A549 (cell line): ENCODE data around the gene THOC7. TPM values are rescaled to one million over a fixed set of nuclear protein-coding genes. Genes with fewer than 3 reads are reported as not detected.

Experiments used
- ATAC-seq, 2 experiments: fragments of 200-7000 bp in 1 of 2; fragments of >200 bp in 1 of 2; cut with Nextera tagmentation in 1 of 2; cut with Tn5 transposase in 1 of 2; 3 replicates each; pipeline versions ENCODE4 v1.8.0 to v1.9.1; 2018 to 2020; ENCODE audit warnings: mild to moderate bottlenecking in 1 of 2, moderate library complexity in 1 of 2
- CTCF ChIA-PET: fragments of 300-600 bp; sonication (Branson Sonifier 250); formaldehyde crosslinking; extraction: SDS; loops from one replicate; lab custom pipeline; 2021; ENCODE audit warnings: antibody characterized with exemption, inconsistent platforms; lab: Yijun Ruan, JAX
- POLR2A ChIA-PET: fragments of 350-600 bp; formaldehyde crosslinking; extraction: SDS; loops from one replicate; lab custom pipeline; 2021; ENCODE audit warnings: antibody characterized with exemption, inconsistent platforms; lab: Yijun Ruan, JAX
- DNase-seq, 2 experiments: peaks; one replicate each; pipeline versions ENCODE4 v3.0.0 to v3.0.0-alpha.2; 2011 to 2016; ENCODE audit warnings: low read depth in 1 of 2, low spot score in 1 of 2
- FAIRE-seq: peaks from 2 replicates; lab custom pipeline; 2011; peaks lifted over from hg19 to GRCh38; lab: Jason Lieb, UNC
- H3K27ac ChIP-seq, 2 experiments: fragments of >200 bp; sonication (Bioruptor Twin); formaldehyde crosslinking; 3 replicates each; pipeline ENCODE4 v1.5.1; 2016 to 2017
- H3K4me1 ChIP-seq: fragments of >200 bp; sonication (Bioruptor Twin); formaldehyde crosslinking; 3 replicates; pipeline ENCODE4 v1.6.1; 2016
- H3K4me2 ChIP-seq: fragments of >200 bp; sonication (Bioruptor Twin); formaldehyde crosslinking; 3 replicates; pipeline ENCODE4 v1.6.1; 2016
- H3K4me3 ChIP-seq: fragments of >200 bp; sonication (Bioruptor Twin); formaldehyde crosslinking; 3 replicates; pipeline ENCODE4 v1.5.1; 2016
- H3K9me3 ChIP-seq: fragments of >200 bp; sonication (Bioruptor Twin); formaldehyde crosslinking; 3 replicates; pipeline ENCODE4 v1.6.1; 2016
- ATOH8 ChIP-seq: fragments of 250-450 bp; sonication (Bioruptor Pico); IDR thresholded peaks from 2 replicates; pipeline ENCODE4 v1.5.0; 2020; ENCODE audit warnings: low read depth, mild to moderate bottlenecking, moderate library complexity
- BHLHE40 ChIP-seq: IDR thresholded peaks from 2 replicates; pipeline ENCODE4 v1.6.1; 2012; ENCODE audit warnings: low read depth, low read length, inconsistent platforms
- CEBPB ChIP-seq, 2 experiments: fragments of >200 bp in 1 of 2; sonication (Bioruptor Twin) in 1 of 2; formaldehyde crosslinking in 1 of 2; IDR thresholded peaks; 2 replicates each; pipeline ENCODE4 v1.6.1; 2012 to 2016
- CTCF ChIP-seq: fragments of >200 bp; sonication (Bioruptor Twin); formaldehyde crosslinking; IDR thresholded peaks from 3 replicates; pipeline ENCODE4 v1.5.1; 2016
- EHMT2 ChIP-seq: fragments of 200-600 bp; sonication (generic); IDR thresholded peaks from 2 replicates; pipeline ENCODE4 v1.6.1; 2016; ENCODE audit warnings: antibody characterized with exemption, low read depth, mild to moderate bottlenecking, moderate library complexity
- ELK1 ChIP-seq: fragments of 150-350 bp; IDR thresholded peaks from 2 replicates; pipeline ENCODE4 v1.6.1; 2014; ENCODE audit warnings: low read depth, mild to moderate bottlenecking, low read length
- EP300 ChIP-seq, 2 experiments: fragments of >200 bp; sonication (Bioruptor Twin); formaldehyde crosslinking; IDR thresholded peaks; 2 replicates in 1 of 2; 3 replicates in 1 of 2; pipeline ENCODE4 v1.6.1; 2016 to 2017
- FOSB ChIP-seq: fragments of 250-450 bp; sonication (Bioruptor Pico); IDR thresholded peaks from 2 replicates; pipeline ENCODE4 v1.5.0; 2020; ENCODE audit warnings: mild to moderate bottlenecking, moderate library complexity
- FOSL2 ChIP-seq, 2 experiments: fragments of 450-650 bp in 1 of 2; fragments of >200 bp in 1 of 2; sonication (Bioruptor Twin) in 1 of 2; formaldehyde crosslinking; IDR thresholded peaks; 2 replicates each; pipeline versions ENCODE4 v1.5.0 to v1.6.1; 2016 to 2020; ENCODE audit warnings: mild to moderate bottlenecking in 1 of 2, moderate library complexity in 1 of 2
- HES2 ChIP-seq: fragments of >200 bp; sonication (Bioruptor Twin); formaldehyde crosslinking; IDR thresholded peaks from 2 replicates; pipeline ENCODE4 v1.6.1; 2016
- HOXB5 ChIP-seq: fragments of 250-450 bp; sonication (Bioruptor Pico); IDR thresholded peaks from 2 replicates; pipeline ENCODE4 v1.5.0; 2020; ENCODE audit warnings: mild to moderate bottlenecking, moderate library complexity
- MAZ ChIP-seq: fragments of 150-350 bp; IDR thresholded peaks from 2 replicates; pipeline ENCODE4 v1.6.1; 2014; ENCODE audit warnings: antibody characterized with exemption, low read depth, low read length, borderline replicate concordance
- NR3C1 ChIP-seq: fragments of >200 bp; sonication (Bioruptor Twin); formaldehyde crosslinking; IDR thresholded peaks from 3 replicates; pipeline ENCODE4 v1.6.1; 2017
- PHF8 ChIP-seq: fragments of 200-600 bp; sonication (generic); IDR thresholded peaks from 2 replicates; pipeline ENCODE4 v1.6.1; 2016; ENCODE audit warnings: low read depth, mild to moderate bottlenecking, antibody characterized with exemption, moderate library complexity, borderline replicate concordance
- RAD21 ChIP-seq, 2 experiments: fragments of >200 bp in 1 of 2; sonication (Bioruptor Twin) in 1 of 2; formaldehyde crosslinking in 1 of 2; IDR thresholded peaks in 1 of 2; conservative IDR thresholded peaks in 1 of 2; 2 replicates in 1 of 2; 3 replicates in 1 of 2; pipeline ENCODE4 v1.6.1; 2012 to 2018; ENCODE audit warnings: inconsistent platforms in 1 of 2
- RCOR1 ChIP-seq: fragments of 150-350 bp; IDR thresholded peaks from 2 replicates; pipeline ENCODE4 v1.6.1; 2014; ENCODE audit warnings: antibody characterized with exemption, low read length, low read depth
- RNF2 ChIP-seq: fragments of 200-600 bp; sonication (generic); IDR thresholded peaks from 2 replicates; pipeline ENCODE4 v1.6.1; 2016; ENCODE audit warnings: low read depth, mild to moderate bottlenecking, antibody characterized with exemption, moderate library complexity, borderline replicate concordance
- SMC3 ChIP-seq: fragments of >200 bp; sonication (Bioruptor Twin); formaldehyde crosslinking; IDR thresholded peaks from 3 replicates; pipeline ENCODE4 v1.6.1; 2018; ENCODE audit warnings: inconsistent platforms
- TP53 ChIP-seq: fragments of 250-450 bp; sonication (Bioruptor Pico); IDR thresholded peaks from 2 replicates; pipeline ENCODE4 v1.5.0; 2021; ENCODE audit warnings: mild to moderate bottlenecking, moderate library complexity
- WGBS: methylation state at CpG from one replicate; pipeline ENCODE4 v1.1.6; 2017; ENCODE audit errors: missing lambda C conversion rate; 5-methylcytosine and 5-hydroxymethylcytosine counted together
- polyA plus RNA-seq, 4 experiments: library from polyadenylated mRNA; depleted of rRNA in 3 of 4; stranded (reverse); fragments of >200 nt; fragmentation: RNase III in 1 of 4; extraction: RNeasy Plus Mini Kit Qiagen cat#74134 plus additional on column Dnase treatment in 1 of 4; gene quantifications; 2 replicates in 3 of 4; 3 replicates in 1 of 4; pipeline ENCODE4 v1.2.3, GENCODE V29; 2011 to 2017

Gene THOC7
- polyA plus RNA-seq, 2 of the 4 experiments (the other 2 are of a cell fraction), result 65.2 to 71.7 TPM

- peaks cover 23% of the 10 kb centered on the region for H3K4me1 ChIP-seq
- H3K4me2 ChIP-seq, result peak overlapping the region; percentile 83
- POLR2A ChIA-PET, result no interaction called here
- 38% methylated on average over 1 of the region's 1 CpG for WGBS
- CTCF ChIA-PET, result interaction anchor here (1.1 kb wide), 1 partner anchor 18 kb away, joined by 3 read pairs; no protein-coding TSS in a partner anchor
- peak overlapping the region; percentile 74; the same call in 2 of the 3 replicates for H3K4me3 ChIP-seq
- TF ChIP-seq FOSL2 (IDR thresholded peaks at IDR 0.05) (no peak), FOSL2 (CRISPR knock-in tag; IDR thresholded peaks at IDR 0.05) (no peak), EP300 (IDR thresholded peaks at IDR 0.05) (no peak), ATOH8 (CRISPR knock-in tag) (no peak), CEBPB (IDR thresholded peaks at IDR 0.05) (no peak), PHF8 (no peak), MAZ (no peak), SMC3 (no peak), RAD21 (conservative IDR thresholded peaks at IDR 0.05 in 1 of 2, IDR thresholded peaks at IDR 0.05 in 1 of 2) (no peak), HES2 (no peak), RCOR1 (no peak)
- DNase-seq, result no peak
- no peak for ATAC-seq
- no peak for FAIRE-seq
- H3K27ac ChIP-seq, result peak overlapping the region; percentile 95 to 99; a peak in 5 of 6 replicates
- no peaks in the 10 kb centered on the region for H3K9me3 ChIP-seq
Observed at GRCh38 chr3:63910891-63911290, 47.3 kb upstream of the THOC7 start.

GRCh38 chr3:63910001-63910400, 46.4 kb upstream of the THOC7 start:
- no peak for TF ChIP-seq FOSB
- no peak for TF ChIP-seq TP53
- no peak for TF ChIP-seq BHLHE40
- no peak for TF ChIP-seq EHMT2
- TF ChIP-seq ELK1, result no peak
- H3K9me3 ChIP-seq, result no peaks in the 10 kb centered on the region
- DNase-seq (no peak), ATAC-seq (no peak), FAIRE-seq (no peak)
- H3K4me3 ChIP-seq, result no peak overlapping the region
- ChIA-PET CTCF (no interaction called here), POLR2A (no interaction called here)
- H3K27ac ChIP-seq, result no peak overlapping the region
- 89% methylated on average over 4 of the region's 4 CpGs for WGBS
- peaks cover 23% of the 10 kb centered on the region for H3K4me1 ChIP-seq
- no peak overlapping the region; the same call in 2 of the 3 replicates for H3K4me2 ChIP-seq

- Histone ChIP-seq H3K27ac (no peak overlapping the region), H3K4me1 (peaks cover 23% of the 10 kb centered on the region), H3K9me3 (no peaks in the 10 kb centered on the region), H3K4me3 (no peak overlapping the region), H3K4me2 (no peak overlapping the region)
- WGBS, result 86% methylated on average over 2 of the region's 2 CpGs
- TF ChIP-seq RNF2 (no peak), NR3C1 (no peak)
- no peak for DNase-seq
- ATAC-seq, result no peak
- no peak for FAIRE-seq
- ChIA-PET POLR2A (no interaction called here), CTCF (no interaction called here)
Observed at GRCh38 chr3:63909431-63909830, 45.8 kb upstream of the THOC7 start.

- DNase-seq (no peak), ATAC-seq (no peak), FAIRE-seq (no peak)
- 93% methylated on average over 1 of the region's 1 CpG for WGBS
- no peak overlapping the region for H3K4me3 ChIP-seq
- ChIA-PET CTCF (no interaction called here), POLR2A (no interaction called here)
- no peaks in the 10 kb centered on the region for H3K9me3 ChIP-seq
- H3K27ac ChIP-seq, result no peak overlapping the region
- no peak overlapping the region for H3K4me2 ChIP-seq
- TF ChIP-seq CTCF (no peak), HOXB5 (CRISPR knock-in tag) (no peak)
- H3K4me1 ChIP-seq, result peaks cover 20% of the 10 kb centered on the region
Observed at GRCh38 chr3:63908776-63909175, 45.2 kb upstream of the THOC7 start.
